IMR-90 (cell line): ENCODE data around the gene CCDC137. TPM values are rescaled to one million over a fixed set of nuclear protein-coding genes. Genes with fewer than 3 reads are reported as not detected.

Experiments used
- ATAC-seq: fragments of 200-7000 bp; cut with Tn5 transposase; 2 replicates; pipeline ENCODE4 v1.9.1; 2020; ENCODE audit warnings: low read depth, mild to moderate bottlenecking, moderate library complexity
- BruUV-seq: library from RNA; stranded (reverse); fragments of 400-500 nt; replicated peaks from 2 replicates; lab custom pipeline; 2021; lab: Mats Ljungman, UMichigan
- CTCF ChIA-PET: fragments of 300-600 bp; formaldehyde crosslinking; extraction: SDS; loops from one replicate; lab custom pipeline; 2021; ENCODE audit warnings: antibody characterized with exemption; lab: Yijun Ruan, JAX
- POLR2A ChIA-PET: fragments of 300-600 bp; sonication (Branson Sonifier 250); formaldehyde crosslinking; loops from one replicate; lab custom pipeline; 2022; ENCODE audit warnings: antibody characterized with exemption; ENCODE audit not compliant: unreplicated experiment; lab: Charles Lee
- DNase-seq: peaks from one replicate; pipeline ENCODE4 v3.0.0; 2013
- H2AFZ ChIP-seq: replicated peaks from 2 replicates; pipeline ENCODE3; 2013; ENCODE audit warnings: low read length, mild to moderate bottlenecking; ENCODE audit not compliant: poor library complexity
- H2AK5ac ChIP-seq: 2 replicates; pipeline ENCODE4 v1.6.1; 2013; ENCODE audit warnings: low read depth, low read length, inconsistent platforms
- H2AK9ac ChIP-seq: replicated peaks from 2 replicates; pipeline ENCODE3; 2013; ENCODE audit warnings: mild to moderate bottlenecking, low read depth, low read length, moderate library complexity; ENCODE audit not compliant: poor library complexity
- H2BK120ac ChIP-seq: 2 replicates; pipeline ENCODE4 v1.6.1; 2013; ENCODE audit warnings: low read depth, low read length, inconsistent platforms
- H2BK15ac ChIP-seq: 3 replicates; pipeline ENCODE4 v1.6.1; 2013; ENCODE audit warnings: low read depth, low read length, inconsistent platforms
- H2BK20ac ChIP-seq: 2 replicates; pipeline ENCODE4 v1.6.1; 2013; ENCODE audit warnings: low read depth, mild to moderate bottlenecking, inconsistent platforms, low read length, moderate library complexity
- H2BK5ac ChIP-seq: 2 replicates; pipeline ENCODE4 v1.6.1; 2013; ENCODE audit warnings: mild to moderate bottlenecking, low read depth, low read length, inconsistent platforms; ENCODE audit not compliant: poor library complexity, severe bottlenecking
- H3K14ac ChIP-seq: replicated peaks from 2 replicates; pipeline ENCODE4 v1.6.1; 2013; ENCODE audit warnings: low read depth, low read length, inconsistent platforms
- H3K18ac ChIP-seq: 2 replicates; pipeline ENCODE4 v1.6.1; 2013; ENCODE audit warnings: low read depth, low read length, control low read depth
- H3K23ac ChIP-seq: 2 replicates; pipeline ENCODE4 v1.6.1; 2013; ENCODE audit warnings: low read depth, low read length, inconsistent platforms
- H3K27ac ChIP-seq: 2 replicates; pipeline ENCODE4 v1.5.1; 2013; ENCODE audit warnings: mild to moderate bottlenecking, control low read depth, low read length; ENCODE audit not compliant: insufficient read depth
- H3K27me3 ChIP-seq: 2 replicates; pipeline ENCODE4 v1.6.1; 2013; ENCODE audit warnings: low read length; ENCODE audit not compliant: control insufficient read depth, insufficient read depth
- H3K36me3 ChIP-seq: 2 replicates; pipeline ENCODE4 v1.6.1; 2013; ENCODE audit warnings: low read length, mixed read lengths; ENCODE audit not compliant: control insufficient read depth, insufficient read depth
- H3K4ac ChIP-seq: 2 replicates; pipeline ENCODE4 v1.6.1; 2013; ENCODE audit warnings: low read depth, low read length, inconsistent platforms
- H3K4me1 ChIP-seq: 2 replicates; pipeline ENCODE4 v1.6.1; 2013; ENCODE audit warnings: low read length, mixed read lengths; ENCODE audit not compliant: control insufficient read depth, insufficient read depth
- H3K4me2 ChIP-seq: 2 replicates; pipeline ENCODE4 v1.6.1; 2013; ENCODE audit warnings: low read depth, mild to moderate bottlenecking, control low read depth, low read length, moderate library complexity
- H3K4me3 ChIP-seq: 2 replicates; pipeline ENCODE4 v1.5.1; 2013; ENCODE audit warnings: low read depth, mild to moderate bottlenecking, control low read depth, low read length, moderate library complexity; ENCODE audit not compliant: insufficient read depth
- H3K56ac ChIP-seq: 2 replicates; pipeline ENCODE4 v1.6.1; 2013; ENCODE audit warnings: low read length, inconsistent platforms; ENCODE audit not compliant: insufficient read depth; ENCODE audit errors: extremely low read depth
- H3K79me1 ChIP-seq, 2 experiments: 2 replicates each; pipeline ENCODE4 v1.6.1; 2013; ENCODE audit warnings: low read length in 2 of 2, inconsistent platforms in 1 of 2, low read depth in 1 of 2
- H3K9ac ChIP-seq: 2 replicates; pipeline ENCODE4 v1.6.1; 2013; ENCODE audit warnings: low read depth, low read length, control low read depth
- H3K9me1 ChIP-seq: 2 replicates; pipeline ENCODE4 v1.6.1; 2013; ENCODE audit warnings: low read length, inconsistent platforms; ENCODE audit not compliant: insufficient read depth
- H3K9me3 ChIP-seq: 2 replicates; pipeline ENCODE4 v1.6.1; 2013; ENCODE audit warnings: low read length; ENCODE audit not compliant: control insufficient read depth, insufficient read depth
- H4K20me1 ChIP-seq: 2 replicates; pipeline ENCODE4 v1.6.1; 2013; ENCODE audit warnings: low read length, inconsistent platforms; ENCODE audit not compliant: insufficient read depth
- H4K5ac ChIP-seq: 2 replicates; pipeline ENCODE4 v1.6.1; 2013; ENCODE audit warnings: mild to moderate bottlenecking, low read depth, low read length, control low read depth
- H4K8ac ChIP-seq, 2 experiments: 2 replicates each; pipeline ENCODE4 v1.6.1; 2013; ENCODE audit warnings: low read depth in 2 of 2, low read length in 2 of 2, control low read depth in 1 of 2, inconsistent platforms in 1 of 2
- H4K91ac ChIP-seq: 2 replicates; pipeline ENCODE4 v1.6.1; 2013; ENCODE audit warnings: low read depth, low read length, inconsistent platforms; ENCODE audit not compliant: insufficient read depth
- BHLHE40 ChIP-seq: fragments of 150-350 bp; IDR thresholded peaks from 2 replicates; pipeline ENCODE4 v1.6.1; 2016; ENCODE audit warnings: mild to moderate bottlenecking, low read depth, low read length
- CEBPB ChIP-seq: IDR thresholded peaks from 2 replicates; pipeline ENCODE4 v1.6.1; 2012; ENCODE audit warnings: low read depth, low read length, improper control_type of control experiment
- CTCF ChIP-seq: conservative IDR thresholded peaks from 2 replicates; pipeline ENCODE4 v1.5.1; 2012; ENCODE audit warnings: mild to moderate bottlenecking, low read depth, low read length, improper control_type of control experiment
- FOS ChIP-seq: fragments of 150-350 bp; IDR thresholded peaks from 2 replicates; pipeline ENCODE4 v1.6.1; 2016; ENCODE audit warnings: low read depth, low read length
- RFX5 ChIP-seq: IDR thresholded peaks from 2 replicates; pipeline ENCODE4 v1.8.0; 2012; ENCODE audit warnings: low read depth, mild to moderate bottlenecking, low read length, moderate library complexity
- WGBS, 2 experiments: methylation state at CpG; one replicate each; pipeline versions ENCODE4 v1.1.5 to v1.1.7; 2013; ENCODE audit warnings: missing lambda C conversion rate in 2 of 2; ENCODE audit not compliant: insufficient read length in 1 of 2; ENCODE audit errors: extremely low coverage in 2 of 2; 5-methylcytosine and 5-hydroxymethylcytosine counted together
- dilution Hi-C: fragments of 300-500 bp; cut with HindIII; formaldehyde crosslinking; loops from one replicate; pipeline ENCODE4 v1.14.3; 2018; ENCODE audit warnings: low sequenced_read_pairs; ENCODE audit not compliant: unreplicated experiment
- in situ Hi-C: fragments of 300-500 bp; cut with MboI; formaldehyde crosslinking; loops from 3 replicates; pipeline ENCODE4 v1.14.3; 2019; ENCODE audit warnings: low sequenced_read_pairs, inconsistent platforms, mixed read lengths
- intact Hi-C: fragments of 100-400 bp; cut with micrococcal nuclease; formaldehyde crosslinking; loops from 2 replicates; pipeline ENCODE4 v1.10.0; 2022
- polyA plus RNA-seq, 3 experiments: library from polyadenylated mRNA; depleted of rRNA; stranded (reverse); fragments of >200 nt; gene quantifications; 2 replicates each; pipeline ENCODE4 v1.2.3, GENCODE V29; 2012; ENCODE audit warnings: low replicate concordance in 1 of 3
- total RNA-seq: library from RNA; depleted of rRNA; stranded (reverse); fragments of >200 nt; gene quantifications from 2 replicates; pipeline ENCODE4 v1.2.3, GENCODE V29; 2012

Gene CCDC137
- total and polyA plus RNA-seq, 2 of the 4 experiments (the other 2 are of a cell fraction): 7.5 to 18.4 TPM

DNA sequence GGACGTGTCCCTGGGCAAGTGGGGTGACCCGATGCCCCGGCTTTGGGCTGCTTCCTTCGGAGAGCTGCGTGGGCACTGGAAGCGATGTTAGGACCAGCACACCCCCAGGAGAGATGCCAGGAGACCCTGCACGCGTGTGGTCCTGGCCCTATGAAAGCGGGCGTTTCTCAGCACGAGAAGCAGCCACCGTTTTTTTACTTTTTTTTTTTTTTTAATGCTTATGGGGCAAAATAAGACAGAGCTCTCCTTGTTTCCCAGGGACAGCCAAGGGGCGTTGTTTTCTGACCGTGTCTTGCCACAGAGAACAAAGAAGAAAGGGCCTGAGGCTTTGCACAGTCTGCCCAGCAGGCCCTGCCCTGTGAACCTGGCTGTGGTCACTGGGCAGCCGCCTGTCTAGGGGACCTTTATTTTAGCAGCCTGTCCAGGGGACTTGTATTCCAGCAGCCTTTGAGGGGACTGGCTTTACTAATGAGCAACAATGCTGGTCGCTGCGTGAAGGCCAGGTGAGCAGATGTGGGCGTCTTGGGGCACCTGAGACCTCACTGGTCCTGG, 46.5 kb downstream of the CCDC137 start:
- Histone ChIP-seq H2BK15ac (no peak overlapping the region), H2AK9ac (peak overlapping the region; percentile 75), H3K18ac (no peak overlapping the region), H4K8ac (no peak overlapping the region), H3K79me1 (peaks cover 14 to 30% of the 10 kb centered on the region in 2 experiments), H3K4me2 (peak overlapping the region; percentile 89), H3K27ac (no peak overlapping the region; the same call in 1 of the 2 replicates), H4K20me1 (no peaks in the 10 kb centered on the region; the same call in 1 of the 2 replicates), H2BK5ac (no peak overlapping the region), H4K91ac (no peak overlapping the region), H2AK5ac (no peak overlapping the region), H3K9ac (peak overlapping the region; percentile 46), H3K36me3 (peaks cover 3% of the 10 kb centered on the region), H2AFZ (peak overlapping the region; percentile 96), H3K4me1 (peaks cover 18% of the 10 kb centered on the region), H2BK20ac (no peak overlapping the region), H4K5ac (no peak overlapping the region), H3K9me3 (no peaks in the 10 kb centered on the region), H3K23ac (no peak overlapping the region), H3K56ac (no peak overlapping the region), H3K4me3 (peak overlapping the region; percentile 87), H3K14ac (no peak overlapping the region), H3K9me1 (peaks cover 8% of the 10 kb centered on the region), H3K27me3 (no peaks in the 10 kb centered on the region), H2BK120ac (no peak overlapping the region), H3K4ac (no peak overlapping the region)
- CTCF ChIA-PET: interaction anchor here (0.6 kb wide), 1 partner anchor 13 kb away, joined by 4 read pairs; no protein-coding TSS in a partner anchor
- in situ Hi-C loops (no loop called here), dilution Hi-C loops (no loop called here), intact Hi-C loops (no loop called here)
- TF ChIP-seq BHLHE40: no peak
- no peak for TF ChIP-seq RFX5
- no peak for TF ChIP-seq CTCF
- TF ChIP-seq FOS: no peak
- no peak for TF ChIP-seq CEBPB
- no peak for DNase-seq
- WGBS, 2 experiments: 33% methylated on average over 13 of the region's 18 CpGs; no CpG with 5 or more reads in 1 of the 2 experiments
- BruUV-seq: no TSS peak
- POLR2A ChIA-PET: no interaction called here
- ATAC-seq: no peak
